WTC11 (cell line): ENCODE measurements around the gene SREBF1.

Experiments used
- CTCF ChIP-seq: fragments of 200-600 bp; IDR thresholded peaks from 2 replicates; pipeline ENCODE4 v1.8.0; 2022; ENCODE audit warnings: antibody characterized with exemption
- FOXJ3 ChIP-seq: sonication (generic); formaldehyde crosslinking; IDR thresholded peaks from 2 replicates; pipeline ENCODE4 v1.9.0; 2021; ENCODE audit warnings: missing genetic modification reagents, mild to moderate bottlenecking, borderline replicate concordance
- IRF1 ChIP-seq: sonication (generic); formaldehyde crosslinking; IDR thresholded peaks from 2 replicates; pipeline ENCODE4 v1.8.0; 2023; ENCODE audit warnings: missing genetic modification reagents
- IRF2 ChIP-seq: sonication (generic); formaldehyde crosslinking; IDR thresholded peaks from 2 replicates; pipeline ENCODE4 v1.8.0; 2022; ENCODE audit warnings: low read depth, missing genetic modification reagents, borderline replicate concordance
- MAX ChIP-seq: sonication (generic); formaldehyde crosslinking; IDR thresholded peaks from 2 replicates; pipeline ENCODE4 v1.8.0; 2022; ENCODE audit warnings: mild to moderate bottlenecking, missing genetic modification reagents
- NFYB ChIP-seq: sonication (generic); formaldehyde crosslinking; conservative IDR thresholded peaks from 2 replicates; pipeline ENCODE4 v1.8.0; 2022; ENCODE audit warnings: low read depth, missing genetic modification reagents
- NR1H2 ChIP-seq: sonication (generic); formaldehyde crosslinking; IDR thresholded peaks from 2 replicates; pipeline ENCODE4 v1.9.0; 2021; ENCODE audit warnings: mild to moderate bottlenecking, moderate library complexity, missing genetic modification reagents

GRCh38 chr17:17785407-17785806 lies 51.4 kb downstream of the SREBF1 start:
- TF ChIP-seq CTCF (no peak), NR1H2 (no peak), FOXJ3 (no peak), IRF2 (no peak), MAX (no peak), IRF1 (CRISPR knock-in tag) (no peak), NFYB (no peak)
